HepG2 (cell line): ENCODE results near the gene CAPS. TPM values are rescaled to one million over a fixed set of nuclear protein-coding genes. Genes with fewer than 3 reads are reported as not detected.

Experiments used
- ATF1 ChIP-seq: IDR thresholded peaks from 2 replicates; pipeline ENCODE4 v1.6.1; 2016; ENCODE audit warnings: mild to moderate bottlenecking, control low read depth
- ATF3 ChIP-seq: sonication (generic); formaldehyde crosslinking; IDR thresholded peaks from 2 replicates; pipeline ENCODE4 v1.4.0; 2020; ENCODE audit warnings: missing genetic modification reagents
- CEBPZ ChIP-seq: IDR thresholded peaks from 2 replicates; pipeline ENCODE4 v1.6.1; 2012; ENCODE audit warnings: low read length, improper control_type of control experiment
- CTCF ChIP-seq: sonication (generic); formaldehyde crosslinking; IDR thresholded peaks from 2 replicates; pipeline ENCODE4 v1.5.0; 2020; ENCODE audit warnings: mild to moderate bottlenecking, missing genetic modification reagents, moderate library complexity
- GATA4 ChIP-seq: sonication (generic); IDR thresholded peaks from 2 replicates; pipeline ENCODE4 v1.6.1; 2016; ENCODE audit warnings: antibody characterized with exemption, low read depth, borderline replicate concordance
- GPN1 ChIP-seq: sonication (generic); formaldehyde crosslinking; IDR thresholded peaks from 2 replicates; pipeline ENCODE4 v1.5.1; 2020; ENCODE audit warnings: missing genetic modification reagents, borderline replicate concordance
- GRHL1 ChIP-seq: sonication (generic); formaldehyde crosslinking; conservative IDR thresholded peaks from 2 replicates; pipeline ENCODE4 v1.8.0; 2022; ENCODE audit warnings: missing genetic modification reagents
- HNRNPK ChIP-seq: fragments of 200-400 bp; formaldehyde crosslinking; IDR thresholded peaks from 2 replicates; pipeline ENCODE4 v1.6.1; 2018; ENCODE audit warnings: low read length, low read depth, moderate library complexity, mild to moderate bottlenecking; ENCODE audit not compliant: poor library complexity, severe bottlenecking
- HOMEZ ChIP-seq: IDR thresholded peaks from 2 replicates; pipeline ENCODE4 v1.6.1; 2016; ENCODE audit warnings: low read depth
- HOXA5 ChIP-seq: sonication (generic); formaldehyde crosslinking; IDR thresholded peaks from 2 replicates; pipeline ENCODE4 v1.4.0; 2020; ENCODE audit warnings: missing genetic modification reagents
- NFYC ChIP-seq: IDR thresholded peaks from 2 replicates; pipeline ENCODE4 v1.6.1; 2016; ENCODE audit warnings: missing genetic modification reagents, missing compliant biosample characterization
- TGIF2 ChIP-seq: IDR thresholded peaks from 2 replicates; pipeline ENCODE4 v1.6.1; 2016; ENCODE audit warnings: control low read depth, missing compliant biosample characterization
- TOPORS ChIP-seq: sonication (generic); formaldehyde crosslinking; IDR thresholded peaks from 2 replicates; pipeline ENCODE4 v1.8.0; 2023; ENCODE audit warnings: mild to moderate bottlenecking, missing genetic modification reagents
- WIZ ChIP-seq: sonication (generic); formaldehyde crosslinking; IDR thresholded peaks from 2 replicates; pipeline ENCODE4 v1.5.1; 2020; ENCODE audit warnings: mild to moderate bottlenecking, missing genetic modification reagents
- ZBTB20 ChIP-seq: sonication (generic); formaldehyde crosslinking; IDR thresholded peaks from 2 replicates; pipeline ENCODE4 v1.8.1; 2023; ENCODE audit warnings: missing genetic modification reagents, low read depth, mild to moderate bottlenecking, borderline replicate concordance
- ZBTB3 ChIP-seq: sonication (generic); formaldehyde crosslinking; IDR thresholded peaks from 2 replicates; pipeline ENCODE4 v1.4.0; 2020; ENCODE audit warnings: low read depth, mild to moderate bottlenecking, moderate library complexity, missing genetic modification reagents, borderline replicate concordance
- ZFX ChIP-seq: sonication (generic); formaldehyde crosslinking; IDR thresholded peaks from 2 replicates; pipeline ENCODE4 v1.4.0; 2020; ENCODE audit warnings: mild to moderate bottlenecking, low read depth, missing genetic modification reagents, moderate library complexity
- ZNF224 ChIP-seq: sonication (generic); formaldehyde crosslinking; IDR thresholded peaks from 2 replicates; pipeline ENCODE4 v1.5.0; 2020; ENCODE audit warnings: mild to moderate bottlenecking, missing genetic modification reagents
- ZNF580 ChIP-seq: IDR thresholded peaks from 2 replicates; pipeline ENCODE4 v1.6.1; 2016; ENCODE audit warnings: low read depth, borderline replicate concordance
- ZNF607 ChIP-seq: sonication (generic); formaldehyde crosslinking; IDR thresholded peaks from 2 replicates; pipeline ENCODE4 v1.5.1; 2020; ENCODE audit warnings: missing genetic modification reagents, mild to moderate bottlenecking, borderline replicate concordance
- ZNF790 ChIP-seq: sonication (generic); formaldehyde crosslinking; IDR thresholded peaks from 2 replicates; pipeline ENCODE4 v1.8.0; 2022; ENCODE audit warnings: missing genetic modification reagents, mild to moderate bottlenecking, borderline replicate concordance
- ZNF891 ChIP-seq: sonication (generic); formaldehyde crosslinking; IDR thresholded peaks from 2 replicates; pipeline ENCODE4 v1.5.0; 2020; ENCODE audit warnings: mild to moderate bottlenecking, missing genetic modification reagents
- polyA plus RNA-seq, 8 experiments: library from polyadenylated mRNA; depleted of rRNA in 3 of 8; stranded (reverse) in 7 of 8; unstranded in 1 of 8; fragments of >200 nt; fragmentation: Illumina TruSeq in 4 of 8; extraction: Trizol in 4 of 8; gene quantifications; 2 replicates each; pipeline versions ENCODE4 v1.2.1 to v1.2.3, GENCODE V29; 2011 to 2016; ENCODE audit warnings: low read depth in 4 of 8, missing spikeins in 1 of 8, mixed read lengths in 1 of 8; ENCODE audit not compliant: insufficient read depth in 1 of 8
- total RNA-seq, 5 experiments: library from RNA; depleted of rRNA; stranded (reverse); fragments of >200 nt; fragmentation: Illumina TruSeq; extraction: Trizol; gene quantifications; 2 replicates each; pipeline ENCODE4 v1.2.3, GENCODE V29; 2016; ENCODE audit warnings: low read depth in 1 of 5

CAPS gene
- total and polyA plus RNA-seq, 2 of the 13 experiments (the other 11 are each of a cell fraction or from before 2014, with no cell fraction given) = 3.1 TPM

GRCh38 chr19:5892772-5893275 is 21.2 kb upstream of the CAPS start (continued):
- no peak for TF ChIP-seq ATF3
- TF ChIP-seq CTCF (CRISPR knock-in tag) = no peak
- no peak for TF ChIP-seq TOPORS (CRISPR knock-in tag)
- TF ChIP-seq ZFX (CRISPR knock-in tag) = no peak
- TF ChIP-seq ZBTB20 (CRISPR knock-in tag) = no peak
- no peak for TF ChIP-seq HOMEZ (CRISPR knock-in tag)
- TF ChIP-seq GATA4 = no peak
- TF ChIP-seq HOXA5 (CRISPR knock-in tag) = no peak
- no peak for TF ChIP-seq GPN1 (CRISPR knock-in tag)
- no peak for TF ChIP-seq ZBTB3 (CRISPR knock-in tag)
- no peak for TF ChIP-seq ZNF891 (CRISPR knock-in tag)
- no peak for TF ChIP-seq HNRNPK
- TF ChIP-seq NFYC (CRISPR knock-in tag) = no peak
- TF ChIP-seq ZNF580 (CRISPR knock-in tag) = no peak
- TF ChIP-seq GRHL1 (CRISPR knock-in tag) = no peak
- TF ChIP-seq ATF1 = no peak
- 0 out of 2 replicates have a peak, but pooled peaks have one; percentile 16 for TF ChIP-seq ZNF607 (CRISPR knock-in tag)
- no peak for TF ChIP-seq TGIF2 (CRISPR knock-in tag)
- no peak for TF ChIP-seq CEBPZ
- TF ChIP-seq ZNF790 (CRISPR knock-in tag) = no peak
- TF ChIP-seq ZNF224 (CRISPR knock-in tag) = no peak
- TF ChIP-seq WIZ (CRISPR knock-in tag) = no peak
